ENCODE results near the gene SLC25A41.
A peak's percentile ranks its signal among the peaks of the same experiment; 100 is the strongest.
"Not testable (repeated sequence)": the region's sequence is repeated elsewhere in the genome, so short reads cannot be mapped to it uniquely, and the experiment has no call there.

SLC25A41 gene

GRCh38 chr19:6428692-6429418, 4.7 kb downstream of the SLC25A41 start:
- DNase-seq (ENCODE audit: low read depth), result not testable (repeated sequence)

GRCh38 chr19:6427131-6427530, 6.4 kb downstream of the SLC25A41 start:
- DNase-seq (ENCODE audit: low read depth), result no peak

GRCh38 chr19:6425732-6426620, 7.6 kb downstream of the SLC25A41 start:
- DNase-seq (ENCODE audit: low read depth), result no peak

DNA sequence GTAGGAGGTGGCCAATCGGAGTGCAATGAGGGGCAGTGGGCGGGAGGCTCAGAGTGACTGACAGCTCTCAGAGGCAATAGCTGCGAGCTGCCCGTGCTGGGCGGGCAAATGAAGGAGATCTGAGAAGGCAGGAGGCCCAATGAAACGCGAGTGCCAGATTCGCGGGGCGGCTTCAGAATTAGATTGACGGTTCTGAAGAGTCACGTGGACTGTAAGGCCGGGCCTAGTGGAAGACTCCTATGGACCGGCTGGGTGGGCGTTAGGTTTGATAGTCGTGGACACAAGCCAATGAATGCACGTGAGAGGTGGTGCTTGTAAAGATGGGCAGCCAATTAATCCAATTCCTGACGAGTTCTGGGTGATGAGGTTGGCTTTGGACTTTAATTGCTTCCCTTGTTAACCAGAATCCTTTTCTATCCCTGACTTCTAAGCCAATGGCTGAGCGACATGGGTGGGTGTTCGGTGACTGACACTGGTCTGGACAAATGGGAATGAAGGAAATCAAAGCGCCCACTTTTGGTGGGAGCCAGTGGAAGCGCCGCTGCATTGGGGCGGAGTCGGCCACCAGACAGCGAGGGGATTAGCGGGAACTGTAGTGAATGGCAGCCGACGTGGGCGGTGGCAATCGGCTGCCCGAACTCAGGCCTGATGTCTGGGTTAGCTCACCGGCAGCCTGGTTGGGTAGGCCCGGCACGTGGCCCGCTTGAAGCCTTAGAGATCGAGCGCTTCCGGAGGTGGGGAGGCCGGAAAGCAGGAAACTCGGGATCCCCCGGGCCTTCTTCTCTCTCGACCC, 8.4 kb downstream of the SLC25A41 start:
- peak; percentile 100 for DNase-seq (ENCODE audit: low read depth)

DNA sequence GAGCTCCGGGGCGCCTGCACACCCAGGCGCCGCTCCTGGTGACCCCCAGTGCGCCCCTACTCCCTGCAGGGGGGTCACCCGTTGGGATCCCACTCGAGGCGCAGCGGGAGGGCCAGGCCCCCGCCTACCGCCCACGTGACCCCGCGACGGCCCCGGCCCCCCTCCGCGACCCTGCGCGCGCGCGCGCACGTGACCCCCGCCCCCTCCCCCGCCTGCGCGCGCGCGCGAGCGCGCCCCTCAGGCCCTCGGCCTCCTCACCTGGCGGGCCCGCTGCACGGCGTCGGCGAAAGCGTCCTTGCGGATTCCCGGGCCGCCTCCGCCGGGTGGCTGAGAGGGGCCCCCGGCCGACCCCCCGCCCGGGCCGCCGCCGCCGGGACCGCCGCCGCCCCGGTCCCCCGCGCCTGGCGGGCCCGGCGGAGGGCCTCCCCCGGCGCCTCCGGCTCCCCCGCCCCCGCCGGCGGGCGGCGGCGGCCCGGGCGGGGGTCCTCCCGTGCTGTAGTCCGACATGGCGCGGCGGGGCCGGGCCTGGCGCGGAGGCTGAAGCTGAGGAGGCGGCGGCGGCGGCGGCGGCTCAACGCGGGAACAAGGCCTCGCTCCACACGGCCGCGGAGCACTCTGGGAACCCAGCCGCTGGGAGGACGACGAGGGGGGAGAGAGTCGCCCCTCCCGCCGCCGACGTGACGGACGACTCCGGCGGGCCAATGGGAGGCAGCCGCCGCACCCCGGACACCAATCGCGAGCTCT, 9.2 kb downstream of the SLC25A41 start, which contains the start of gene KHSRP:
Gene KHSRP, minus strand, starts transcription at position 617 of the 744 bp plus-strand sequence. Its CDS starts 110 bp downstream, at position 507.
- no peak for DNase-seq (ENCODE audit: low read depth)

GRCh38 chr19:6423499-6424194, 9.9 kb downstream of the SLC25A41 start:
- DNase-seq (ENCODE audit: low read depth), result peak; percentile 10

- no peak for DNase-seq (ENCODE audit: low read depth)
Measured at GRCh38 chr19:6421075-6422014, 12.2 kb downstream of the SLC25A41 start.

DNA sequence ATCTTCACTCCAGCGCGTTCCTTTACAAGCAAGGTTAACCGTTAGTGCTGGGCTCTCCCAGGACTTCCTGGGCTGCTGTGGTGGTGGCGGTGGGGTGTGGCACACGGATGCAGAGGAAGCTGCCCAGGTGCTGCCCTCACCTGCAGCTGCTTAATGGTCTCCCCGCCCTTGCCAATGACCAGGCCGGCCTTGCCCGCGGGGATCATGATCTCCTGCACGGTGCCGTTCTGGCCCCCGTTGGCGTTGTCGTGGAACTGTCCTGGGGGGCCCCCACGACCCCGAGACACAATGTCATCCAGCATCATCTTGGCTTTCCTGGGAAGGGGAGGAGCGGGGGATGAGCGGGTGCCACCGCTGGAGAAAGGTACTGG, 15.0 kb downstream of the SLC25A41 start:
- no peak for DNase-seq (ENCODE audit: low read depth)

DNA sequence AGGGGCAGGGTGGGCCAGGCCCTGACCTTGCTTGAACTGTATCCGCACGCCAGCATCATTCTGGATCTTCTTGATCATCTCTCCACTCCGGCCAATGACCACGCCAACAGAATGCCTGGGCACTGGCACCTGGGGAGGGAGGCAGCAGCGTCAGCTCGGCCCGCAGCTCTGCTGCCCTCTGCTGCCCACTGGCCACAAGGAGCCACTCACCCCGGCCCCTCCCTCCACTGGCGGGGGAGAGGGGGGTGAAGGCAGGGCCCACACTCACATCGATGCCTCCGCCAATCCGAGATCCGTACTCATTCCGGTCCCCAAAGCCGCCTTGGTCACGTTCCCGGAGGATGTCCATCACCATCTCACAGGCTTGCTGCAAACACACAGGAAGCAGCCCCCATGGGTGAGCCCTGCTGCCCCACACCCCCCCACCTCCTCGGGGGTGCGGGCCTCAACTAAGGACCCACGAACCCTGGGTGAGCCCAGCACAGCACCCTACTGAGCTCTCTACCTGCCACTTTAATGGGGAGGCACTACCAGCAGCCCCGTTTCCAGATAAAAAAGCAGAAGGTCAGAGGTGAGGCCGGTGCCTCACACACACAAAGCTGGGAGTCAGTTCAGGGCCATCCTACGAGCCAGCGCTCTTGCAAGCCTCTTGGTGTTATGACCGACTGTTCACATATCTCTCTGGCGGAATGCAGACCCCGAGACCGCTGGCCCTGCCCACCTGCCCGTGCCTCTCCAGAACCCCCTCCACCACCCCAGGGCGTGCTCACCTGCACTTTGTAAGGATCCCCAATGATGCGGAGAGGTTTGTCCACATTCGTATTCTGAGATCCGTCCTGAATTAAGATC, 15.6 kb downstream of the SLC25A41 start:
- DNase-seq (ENCODE audit: low read depth), result no peak

GRCh38 chr19:6416658-6417405, 16.7 kb downstream of the SLC25A41 start:
- DNase-seq (ENCODE audit: low read depth), result no peak

DNA sequence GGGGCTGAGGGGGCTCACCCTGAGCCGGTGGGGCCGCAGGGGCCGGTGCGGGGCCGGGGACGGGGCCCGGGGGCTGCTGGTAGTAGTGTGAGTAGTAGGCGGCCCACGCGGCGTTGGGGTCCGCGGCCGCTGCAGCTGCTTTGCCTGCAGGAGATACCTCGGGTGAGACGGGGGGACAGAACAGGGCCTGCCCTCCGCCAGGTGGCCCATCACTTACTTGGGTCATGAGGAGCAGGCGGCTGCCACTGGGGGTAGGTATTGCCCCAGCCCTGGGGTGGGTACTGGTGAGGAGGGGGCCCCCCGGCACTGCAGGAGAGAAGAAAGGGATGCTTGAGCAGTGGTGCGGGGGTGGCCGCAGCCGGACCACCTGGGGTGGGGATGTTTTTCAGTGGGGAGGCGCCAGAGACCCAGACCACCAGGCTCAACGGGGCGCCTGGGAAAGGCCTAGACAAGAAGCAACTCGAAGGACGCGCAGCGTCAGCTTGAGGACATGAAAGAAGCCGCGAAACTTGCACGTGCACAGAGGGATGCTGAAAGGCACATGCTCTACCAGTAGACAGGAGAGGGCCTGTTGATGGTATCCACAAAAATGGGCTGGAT, 17.9 kb downstream of the SLC25A41 start:
- no peak for DNase-seq (ENCODE audit: low read depth)

- DNase-seq (ENCODE audit: low read depth), result no peak
Measured at GRCh38 chr19:6414793-6415590, 18.6 kb downstream of the SLC25A41 start.

GRCh38 chr19:6413721-6414643, 19.6 kb downstream of the SLC25A41 start:
- no peak for DNase-seq (ENCODE audit: low read depth)

- DNase-seq (ENCODE audit: low read depth), result no peak
Measured at GRCh38 chr19:6413291-6413690, 20.3 kb downstream of the SLC25A41 start.

DNA sequence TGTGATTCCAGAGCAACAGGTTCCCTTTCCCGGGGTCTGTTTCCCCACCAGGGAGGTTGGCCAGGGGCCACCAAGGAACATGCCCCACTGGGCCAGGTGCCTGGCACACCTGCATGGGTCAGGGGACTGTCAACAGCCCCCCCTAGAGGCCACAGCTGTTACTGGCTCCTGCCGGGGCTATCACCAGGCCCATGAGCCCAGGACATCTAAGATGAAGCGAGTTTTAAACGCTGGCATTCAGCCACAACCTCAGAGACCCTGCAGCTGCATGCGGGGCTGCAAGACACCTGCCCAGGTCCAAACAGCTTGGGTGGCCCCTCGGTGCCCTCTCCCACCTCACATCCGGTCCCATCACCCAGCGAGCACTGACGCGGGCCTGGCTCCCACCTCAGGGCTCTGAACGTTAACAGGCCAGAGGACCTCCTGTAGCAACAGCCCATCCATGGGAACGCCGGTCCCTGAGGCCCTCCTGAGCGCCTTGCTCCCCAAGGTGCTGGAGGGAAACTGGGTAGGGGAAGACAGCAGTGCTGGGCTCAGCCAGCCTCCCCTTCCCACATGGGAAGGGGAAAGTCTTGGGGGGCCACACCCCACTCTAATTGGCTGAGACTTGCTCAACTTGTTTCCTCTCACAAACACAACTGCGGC, 21.0 kb downstream of the SLC25A41 start:
- no peak for DNase-seq (ENCODE audit: low read depth)
